AG09319 (cell line): ENCODE data around the gene GPR132.

ENCODE experiments used
- DNase-seq: peaks from one replicate; pipeline ENCODE4 v3.0.0-alpha.2; 2010; ENCODE audit warnings: low read depth; ENCODE audit errors: extremely low read depth
- TF ChIP-seq, protein P1 (sequence below): IDR thresholded peaks from 2 replicates; pipeline ENCODE4 v1.5.1; 2011; ENCODE audit warnings: low read depth, mild to moderate bottlenecking, inconsistent platforms, low read length, moderate library complexity

The GPR132 gene

GRCh38 chr14:105077649-105077995 is 12.4 kb upstream of the GPR132 start:
- DNase-seq, result no peak
- TF ChIP-seq, protein P1, sequence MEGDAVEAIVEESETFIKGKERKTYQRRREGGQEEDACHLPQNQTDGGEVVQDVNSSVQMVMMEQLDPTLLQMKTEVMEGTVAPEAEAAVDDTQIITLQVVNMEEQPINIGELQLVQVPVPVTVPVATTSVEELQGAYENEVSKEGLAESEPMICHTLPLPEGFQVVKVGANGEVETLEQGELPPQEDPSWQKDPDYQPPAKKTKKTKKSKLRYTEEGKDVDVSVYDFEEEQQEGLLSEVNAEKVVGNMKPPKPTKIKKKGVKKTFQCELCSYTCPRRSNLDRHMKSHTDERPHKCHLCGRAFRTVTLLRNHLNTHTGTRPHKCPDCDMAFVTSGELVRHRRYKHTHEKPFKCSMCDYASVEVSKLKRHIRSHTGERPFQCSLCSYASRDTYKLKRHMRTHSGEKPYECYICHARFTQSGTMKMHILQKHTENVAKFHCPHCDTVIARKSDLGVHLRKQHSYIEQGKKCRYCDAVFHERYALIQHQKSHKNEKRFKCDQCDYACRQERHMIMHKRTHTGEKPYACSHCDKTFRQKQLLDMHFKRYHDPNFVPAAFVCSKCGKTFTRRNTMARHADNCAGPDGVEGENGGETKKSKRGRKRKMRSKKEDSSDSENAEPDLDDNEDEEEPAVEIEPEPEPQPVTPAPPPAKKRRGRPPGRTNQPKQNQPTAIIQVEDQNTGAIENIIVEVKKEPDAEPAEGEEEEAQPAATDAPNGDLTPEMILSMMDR, result no peak

DNA sequence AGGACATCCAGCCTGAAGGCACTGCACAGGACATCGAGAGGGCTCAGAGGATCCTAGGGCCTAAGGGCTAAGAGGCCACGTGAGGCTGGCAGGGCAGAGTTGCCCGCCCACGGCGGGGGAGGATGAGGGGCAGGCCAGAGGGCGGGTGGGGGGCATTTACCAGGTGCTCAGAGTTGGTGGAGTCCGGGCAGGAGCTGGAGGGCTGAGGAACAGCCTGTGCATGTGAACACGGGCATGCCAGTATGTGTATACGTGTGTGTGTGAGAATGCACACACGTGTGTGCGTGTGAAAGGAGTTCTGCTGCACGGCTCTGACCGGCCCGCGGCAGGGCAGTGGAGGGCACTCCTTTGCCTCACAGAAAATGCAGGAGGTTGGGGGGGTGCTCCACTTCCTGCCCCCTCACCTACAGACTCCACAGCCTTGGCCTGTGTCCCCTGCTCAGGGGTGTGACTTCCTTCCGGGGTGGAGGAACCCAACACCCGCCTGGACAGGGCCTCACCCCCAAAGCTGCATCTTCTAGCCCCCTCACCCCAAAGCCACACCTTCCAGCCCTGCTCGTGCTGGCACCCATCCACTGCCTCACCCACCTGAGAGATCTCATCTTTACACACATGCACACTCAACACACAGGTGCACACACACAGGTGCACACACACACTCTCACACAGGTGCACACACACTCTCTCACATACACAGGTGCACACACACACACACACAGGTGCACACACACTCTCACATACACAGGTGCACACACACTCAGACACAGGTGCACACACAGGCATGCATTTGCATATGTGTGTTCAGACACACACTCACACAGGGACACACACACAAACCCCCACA is 11.8 kb upstream of the GPR132 start:
- DNase-seq, result no peak
- TF ChIP-seq, protein P1, result no peak

- no peak for DNase-seq
These were observed 11.1 kb upstream of the GPR132 start for GRCh38 chr14:105076296-105076804.

GRCh38 chr14:105075379-105076295 is 10.4 kb upstream of the GPR132 start:
- TF ChIP-seq, protein P1, result no peak
- no peak for DNase-seq

More at GRCh38 chr14:105076296-105076804, 11.1 kb upstream of the GPR132 start:
- TF ChIP-seq, protein P1, result no peak

DNA sequence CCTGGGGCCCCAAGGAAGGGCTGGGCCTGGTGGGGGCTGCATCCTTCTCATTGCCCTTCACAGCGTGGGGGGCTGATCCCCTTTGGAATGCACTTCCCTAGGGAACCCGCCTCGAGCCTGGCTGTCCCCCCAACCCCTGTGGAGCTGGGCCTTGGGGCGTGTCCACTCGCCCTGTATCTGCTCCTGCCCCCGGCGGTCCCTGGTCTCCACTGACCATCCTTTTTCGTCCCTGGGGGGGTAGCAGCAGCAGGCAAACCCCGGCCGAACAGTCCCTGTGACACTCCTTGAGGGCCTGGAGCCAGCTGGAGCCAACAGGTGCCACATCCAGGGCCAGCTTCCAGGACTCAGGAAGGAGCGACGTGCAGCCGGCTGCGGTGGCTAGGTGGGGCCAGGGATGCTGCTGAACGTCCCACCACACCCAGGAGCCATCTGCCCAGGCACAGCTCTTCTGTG is 9.4 kb upstream of the GPR132 start:
- TF ChIP-seq, protein P1, result no peak
- no peak for DNase-seq

GRCh38 chr14:105073720-105074600 is 8.7 kb upstream of the GPR132 start:
- TF ChIP-seq, protein P1, result no peak
- DNase-seq, result no peak
